ENCODE measurements around the gene KCTD17. TPM values are rescaled to one million over a fixed set of nuclear protein-coding genes. Genes with fewer than 3 reads are reported as not detected.

Gene KCTD17
- total and polyA plus RNA-seq, 2 of the 4 experiments (the other 2 are of a cell fraction): 28.3 to 37.3 TPM

GRCh38 chr22:37103656-37104452 is 52.3 kb downstream of the KCTD17 start:
- POLR2A ChIA-PET (ENCODE audit: unreplicated experiment): no interaction called here
- in situ Hi-C loops (cut with MboI; ENCODE audit: low sequenced_read_pairs): no loop called here
- DNase-seq (no peak), ATAC-seq (ENCODE audit: low read depth) (no peak)
- intact Hi-C loops (cut with micrococcal nuclease): no loop called here
- H3K4ac ChIP-seq (ENCODE audit: low read depth, low read length): no peak overlapping the region
- 23% methylated on average over 4 of the region's 14 CpGs; no CpG with 5 or more reads in 1 of the 2 experiments for WGBS, 2 experiments (ENCODE audit: extremely low coverage in 2 of 2, insufficient read length in 1 of 2)
- H3K36me3 ChIP-seq (ENCODE audit: control insufficient read depth, insufficient read depth, low read length): no peaks in the 10 kb centered on the region
- H2AK9ac ChIP-seq (replicated peaks; ENCODE audit: low read depth, low read length, poor library complexity): no peak overlapping the region
- no peak overlapping the region for H3K27ac ChIP-seq (ENCODE audit: insufficient read depth, low read length)
- no peak overlapping the region for H3K9ac ChIP-seq (ENCODE audit: low read depth, low read length)
- H4K5ac ChIP-seq (ENCODE audit: low read depth, low read length): no peak overlapping the region
- no peak overlapping the region for H4K8ac ChIP-seq (ENCODE audit: low read depth in 2 of 2, low read length in 2 of 2)
- no peaks in the 10 kb centered on the region for H3K9me3 ChIP-seq (ENCODE audit: control insufficient read depth, insufficient read depth, low read length)
- no peaks in the 10 kb centered on the region for H3K4me1 ChIP-seq (ENCODE audit: control insufficient read depth, insufficient read depth, low read length)
- H3K4me2 ChIP-seq (ENCODE audit: low read depth, low read length): no peak overlapping the region
- no peak overlapping the region for H3K4me3 ChIP-seq (ENCODE audit: insufficient read depth, low read depth, low read length)
- H2BK5ac ChIP-seq (ENCODE audit: low read depth, low read length, poor library complexity, severe bottlenecking): no peak overlapping the region
- TF ChIP-seq MAZ (IDR thresholded peaks at IDR 0.05; ENCODE audit: borderline replicate concordance, low read depth, low read length): no peak
- H3K27me3 ChIP-seq (ENCODE audit: control insufficient read depth, insufficient read depth, low read length): peaks cover 64% of the 10 kb centered on the region
- H3K79me1 ChIP-seq (ENCODE audit: low read depth in 1 of 2, low read length in 2 of 2): no peaks in the 10 kb centered on the region
- H3K56ac ChIP-seq (ENCODE audit: extremely low read depth, insufficient read depth, low read length): no peak overlapping the region
- no peak overlapping the region for H4K91ac ChIP-seq (ENCODE audit: insufficient read depth, low read depth, low read length)
- no peak overlapping the region for H3K23ac ChIP-seq (ENCODE audit: low read depth, low read length)
- no peak overlapping the region for H3K18ac ChIP-seq (ENCODE audit: low read depth, low read length)
- H2BK120ac ChIP-seq (ENCODE audit: low read depth, low read length): no peak overlapping the region
- dilution Hi-C loops (cut with HindIII; ENCODE audit: low sequenced_read_pairs, unreplicated experiment): no loop called here
- no peak overlapping the region for H2AK5ac ChIP-seq (ENCODE audit: low read depth, low read length)
- H2BK20ac ChIP-seq (ENCODE audit: low read depth, low read length): no peak overlapping the region
- H2BK15ac ChIP-seq (ENCODE audit: low read depth, low read length): no peak overlapping the region
- H3K9me1 ChIP-seq (ENCODE audit: insufficient read depth, low read length): no peaks in the 10 kb centered on the region
- H4K20me1 ChIP-seq (ENCODE audit: insufficient read depth, low read length): no peaks in the 10 kb centered on the region
- no peak overlapping the region for H3K14ac ChIP-seq (replicated peaks; ENCODE audit: low read depth, low read length)
- CTCF ChIA-PET: no interaction called here
- BruUV-seq (replicated peaks): no TSS peak
- H2AFZ ChIP-seq (replicated peaks; ENCODE audit: low read length, poor library complexity): no peak overlapping the region

Data from IMR-90 (cell line).